IgD-negative memory B cell (primary cell): ENCODE data around the gene SIGLEC7. TPM values are rescaled to one million over a fixed set of nuclear protein-coding genes. Genes with fewer than 3 reads are reported as not detected.

ENCODE experiments used
- H3K27ac Mint-ChIP-seq, 3 donors: one replicate each; pipeline ENCODE4 v1.8.0; 2020 to 2022; ENCODE audit warnings: mild to moderate bottlenecking in 3 of 3, mixed read lengths in 3 of 3, moderate library complexity in 1 of 3
- H3K27me3 Mint-ChIP-seq: one replicate; pipeline ENCODE4 v1.8.0; 2021; ENCODE audit warnings: mixed read lengths
- H3K36me3 Mint-ChIP-seq: one replicate; pipeline ENCODE4 v1.8.0; 2020; ENCODE audit warnings: mild to moderate bottlenecking, mixed read lengths
- H3K4me1 Mint-ChIP-seq, 3 donors: one replicate each; pipeline ENCODE4 v1.8.0; 2020 to 2022; ENCODE audit warnings: mixed read lengths in 3 of 3, mild to moderate bottlenecking in 1 of 3
- H3K4me3 Mint-ChIP-seq, 4 donors: one replicate each; pipeline ENCODE4 v1.8.0; 2020 to 2022; ENCODE audit warnings: mild to moderate bottlenecking in 4 of 4, mixed read lengths in 4 of 4, moderate library complexity in 3 of 4
- H3K9me3 Mint-ChIP-seq, 3 donors: one replicate each; pipeline ENCODE4 v1.8.0; 2020 to 2021; ENCODE audit warnings: mixed read lengths in 3 of 3, mild to moderate bottlenecking in 1 of 3
- polyA plus RNA-seq: library from polyadenylated mRNA; unstranded; fragments of 300-500 nt; fragmentation: Illumina TruSeq; gene quantifications from one replicate; pipeline ENCODE4 v1.2.3, GENCODE V29; 2021

The SIGLEC7 gene
- not detected for polyA plus RNA-seq

DNA sequence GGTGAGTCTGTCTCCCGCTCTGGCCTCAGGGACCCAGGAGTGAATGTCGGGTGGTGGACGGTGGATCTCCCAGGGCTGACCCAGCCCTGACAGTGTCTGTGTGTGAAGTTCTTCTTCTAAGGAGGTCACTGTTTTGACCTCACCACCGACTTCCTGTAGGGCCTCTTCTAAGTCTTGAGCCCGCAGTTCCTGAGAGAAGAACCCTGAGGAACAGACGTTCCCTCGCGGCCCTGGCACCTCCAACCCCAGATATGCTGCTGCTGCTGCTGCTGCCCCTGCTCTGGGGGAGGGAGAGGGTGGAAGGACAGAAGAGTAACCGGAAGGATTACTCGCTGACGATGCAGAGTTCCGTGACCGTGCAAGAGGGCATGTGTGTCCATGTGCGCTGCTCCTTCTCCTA, at the start of gene SIGLEC7:
Gene SIGLEC7 (plus strand): TSS at position 183 of the 400 bp plus-strand sequence. CDS start 69 bp downstream, at position 252.
- Mint-ChIP-seq H3K4me3 (peak within 1 kb of the TSS in 1 of 4 donors; percentile 79), H3K36me3 (peaks cover 2% of the 10 kb centered on the region), H3K4me1 (peaks cover 10 to 17% (median 11%) of the 10 kb centered on the region in 3 donors), H3K9me3 (peaks cover 0 to 2% (median 0%) of the 10 kb centered on the region in 3 donors), H3K27me3 (peaks cover 29% of the 10 kb centered on the region), H3K27ac (no peak within 1 kb of the TSS)

GRCh38 chr19:51093101-51093500, 49.0 kb upstream of the SIGLEC7 start:
- Mint-ChIP-seq H3K27me3 (no peaks in the 10 kb centered on the region), H3K4me1 (peaks cover 3 to 11% (median 3%) of the 10 kb centered on the region in 3 donors), H3K27ac (no peak overlapping the region), H3K4me3 (no peak overlapping the region), H3K9me3 (no peaks in the 10 kb centered on the region), H3K36me3 (peaks cover 4% of the 10 kb centered on the region)

DNA sequence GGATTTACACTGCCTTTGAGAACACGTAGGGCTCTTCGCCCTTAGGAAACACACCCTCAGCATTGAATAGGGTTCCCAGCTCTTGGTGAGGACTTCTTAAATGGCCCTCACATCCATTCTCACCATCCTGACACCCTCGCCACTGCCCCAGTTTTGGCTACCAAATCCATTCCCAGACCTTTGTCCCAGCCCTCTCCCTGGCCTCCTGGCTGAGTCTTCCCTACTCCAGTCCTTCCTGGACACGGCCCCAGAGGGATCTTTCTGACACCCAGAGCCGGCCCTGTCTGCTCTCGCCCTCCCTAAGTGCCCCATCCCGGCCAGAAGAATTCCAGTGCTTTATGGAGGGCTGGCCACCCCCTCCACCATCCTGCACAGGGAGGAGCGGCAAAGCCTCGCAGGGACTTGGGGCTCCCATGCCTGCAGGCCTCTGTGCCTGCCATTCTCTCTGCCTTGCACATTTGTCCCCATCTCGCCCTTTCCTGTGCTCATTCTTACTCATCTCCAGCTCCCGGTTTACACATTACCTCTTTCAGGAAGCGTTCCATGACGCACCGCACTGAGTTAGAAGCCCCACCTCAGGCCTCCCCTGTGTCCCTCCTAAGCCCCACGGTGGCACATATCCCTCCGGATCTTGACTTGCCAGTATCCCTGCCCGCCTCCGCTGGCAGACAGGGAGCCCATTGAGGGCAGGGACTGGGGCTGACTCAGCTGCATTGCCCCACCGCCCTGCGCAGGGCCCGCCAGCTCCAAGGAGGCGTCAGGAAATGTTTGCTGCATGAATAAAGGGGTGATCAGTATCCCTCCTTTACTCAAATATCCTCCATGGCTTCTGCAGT, 48.4 kb upstream of the SIGLEC7 start:
- H3K36me3 Mint-ChIP-seq: peaks cover 2% of the 10 kb centered on the region
- peaks cover 3 to 11% (median 3%) of the 10 kb centered on the region in 3 donors for H3K4me1 Mint-ChIP-seq
- no peaks in the 10 kb centered on the region for H3K9me3 Mint-ChIP-seq
- H3K27ac Mint-ChIP-seq: peak overlapping the region in 2 of 3 donors; percentile 65 to 77
- peak overlapping the region in 1 of 4 donors; percentile 21 for H3K4me3 Mint-ChIP-seq
- no peaks in the 10 kb centered on the region for H3K27me3 Mint-ChIP-seq

- H3K36me3 Mint-ChIP-seq: peaks cover 6% of the 10 kb centered on the region
- H3K27ac Mint-ChIP-seq: peak overlapping the region in 2 of 3 donors; percentile 63 to 77
- H3K4me3 Mint-ChIP-seq: no peak overlapping the region
- H3K4me1 Mint-ChIP-seq: peaks cover 3 to 11% (median 3%) of the 10 kb centered on the region in 3 donors
- no peaks in the 10 kb centered on the region for H3K27me3 Mint-ChIP-seq
- H3K9me3 Mint-ChIP-seq: no peaks in the 10 kb centered on the region
Measured at GRCh38 chr19:51094696-51095279, 47.3 kb upstream of the SIGLEC7 start.

DNA sequence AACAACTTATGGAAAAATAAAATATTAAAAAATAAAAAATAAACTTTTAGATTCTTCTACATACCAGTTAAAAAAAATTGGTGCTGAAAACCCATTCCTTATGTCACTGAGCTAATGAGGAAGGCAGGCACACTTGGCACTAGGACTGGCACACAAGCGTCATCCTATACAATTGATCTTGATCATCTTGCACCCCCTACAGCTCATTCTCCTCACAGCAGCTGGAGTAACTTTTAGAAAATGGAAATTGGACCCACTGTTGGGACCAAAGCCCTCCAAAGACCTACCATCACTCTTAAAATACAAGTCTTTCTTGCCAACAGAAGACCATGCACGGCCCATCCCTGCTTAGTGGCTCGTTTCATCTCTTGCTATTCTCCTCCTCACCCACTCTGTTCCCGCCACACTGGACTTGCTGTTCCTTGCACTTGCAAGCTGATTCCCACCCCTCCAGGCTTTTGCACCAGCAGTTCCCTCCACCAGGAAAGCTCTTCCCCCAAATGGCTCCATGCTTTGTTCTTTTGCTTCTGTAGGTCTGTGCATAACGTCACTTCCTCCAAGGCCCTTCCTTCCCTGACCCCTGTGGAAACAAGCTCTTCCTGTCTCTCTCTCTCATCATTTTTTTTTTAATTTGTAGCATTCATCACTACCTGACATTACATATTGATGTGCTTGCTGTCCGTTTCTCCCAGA, 45.5 kb upstream of the SIGLEC7 start:
- Mint-ChIP-seq H3K36me3 (peaks cover 6% of the 10 kb centered on the region), H3K27me3 (no peaks in the 10 kb centered on the region), H3K4me1 (peaks cover 3 to 11% (median 3%) of the 10 kb centered on the region in 3 donors), H3K4me3 (no peak overlapping the region), H3K9me3 (no peaks in the 10 kb centered on the region), H3K27ac (no peak overlapping the region)

GRCh38 chr19:51097166-51097738, 44.8 kb upstream of the SIGLEC7 start:
- Mint-ChIP-seq H3K27me3 (no peaks in the 10 kb centered on the region), H3K27ac (no peak overlapping the region), H3K4me3 (no peak overlapping the region), H3K36me3 (peaks cover 6% of the 10 kb centered on the region), H3K4me1 (peaks cover 3 to 10% (median 3%) of the 10 kb centered on the region in 3 donors), H3K9me3 (no peaks in the 10 kb centered on the region)

GRCh38 chr19:51097796-51098195, 44.3 kb upstream of the SIGLEC7 start:
- H3K27ac Mint-ChIP-seq: peak overlapping the region in 1 of 3 donors; percentile 19
- no peak overlapping the region for H3K4me3 Mint-ChIP-seq
- peaks cover 3 to 5% (median 4%) of the 10 kb centered on the region in 3 donors for H3K4me1 Mint-ChIP-seq
- H3K9me3 Mint-ChIP-seq: no peaks in the 10 kb centered on the region
- H3K36me3 Mint-ChIP-seq: peaks cover 6% of the 10 kb centered on the region
- H3K27me3 Mint-ChIP-seq: no peaks in the 10 kb centered on the region

GRCh38 chr19:51098365-51099046, 43.6 kb upstream of the SIGLEC7 start:
- Mint-ChIP-seq H3K9me3 (no peaks in the 10 kb centered on the region), H3K36me3 (peaks cover 6% of the 10 kb centered on the region), H3K4me1 (peaks cover 3 to 4% (median 4%) of the 10 kb centered on the region in 3 donors), H3K27me3 (no peaks in the 10 kb centered on the region), H3K4me3 (no peak overlapping the region), H3K27ac (peak overlapping the region in 1 of 3 donors; percentile 19)

DNA sequence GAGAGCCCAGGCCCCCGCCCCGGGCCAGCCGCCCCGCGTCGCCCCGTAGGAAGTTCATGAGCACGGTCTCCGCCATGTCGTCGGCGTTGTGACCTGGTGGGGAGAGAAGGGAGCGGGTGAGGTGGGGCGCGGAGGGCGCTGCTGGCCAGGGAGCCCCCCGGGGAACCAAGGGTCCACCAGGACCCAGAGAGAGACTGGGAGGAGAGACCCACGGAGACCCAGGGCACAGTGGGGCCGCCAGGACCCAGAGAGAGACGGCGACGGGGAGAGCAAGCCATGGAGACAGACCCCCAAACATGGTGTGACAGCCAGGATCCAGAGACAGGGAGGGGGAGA, 43.1 kb upstream of the SIGLEC7 start:
- H3K4me3 Mint-ChIP-seq: no peak overlapping the region
- peaks cover 3 to 4% (median 4%) of the 10 kb centered on the region in 3 donors for H3K4me1 Mint-ChIP-seq
- no peaks in the 10 kb centered on the region for H3K27me3 Mint-ChIP-seq
- no peaks in the 10 kb centered on the region for H3K9me3 Mint-ChIP-seq
- no peak overlapping the region for H3K27ac Mint-ChIP-seq
- peaks cover 6% of the 10 kb centered on the region for H3K36me3 Mint-ChIP-seq

DNA sequence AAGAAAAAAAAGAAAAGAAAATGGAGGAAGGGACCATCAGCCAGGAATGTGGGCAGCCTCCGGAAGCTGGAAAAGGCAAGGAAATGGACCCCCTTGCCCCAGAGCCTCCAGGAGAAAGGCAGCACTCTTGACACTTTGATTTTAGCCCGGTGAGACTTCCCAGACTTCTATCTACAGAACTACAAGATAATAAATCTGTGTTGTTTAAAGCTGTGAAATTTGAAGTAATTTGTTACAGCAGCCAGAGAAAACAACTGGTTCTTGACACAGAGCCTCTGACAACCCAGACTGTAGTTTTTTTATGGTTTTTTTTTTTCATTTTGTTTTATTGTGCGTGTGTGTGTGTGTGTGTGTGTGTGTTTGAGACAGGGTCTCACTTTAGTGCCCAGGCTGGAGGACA, 41.5 kb upstream of the SIGLEC7 start:
- Mint-ChIP-seq H3K27ac (peak overlapping the region in 1 of 3 donors; percentile 43), H3K4me1 (peaks cover 4 to 6% (median 6%) of the 10 kb centered on the region in 3 donors), H3K4me3 (no peak overlapping the region), H3K27me3 (no peaks in the 10 kb centered on the region), H3K36me3 (peaks cover 6% of the 10 kb centered on the region), H3K9me3 (no peaks in the 10 kb centered on the region)

- H3K9me3 Mint-ChIP-seq: no peaks in the 10 kb centered on the region
- peaks cover 4 to 11% (median 6%) of the 10 kb centered on the region in 3 donors for H3K4me1 Mint-ChIP-seq
- no peak overlapping the region for H3K4me3 Mint-ChIP-seq
- no peaks in the 10 kb centered on the region for H3K27me3 Mint-ChIP-seq
- H3K36me3 Mint-ChIP-seq: peaks cover 6% of the 10 kb centered on the region
- H3K27ac Mint-ChIP-seq: peak overlapping the region in 1 of 3 donors; percentile 43
Measured at GRCh38 chr19:51101171-51101865, 40.8 kb upstream of the SIGLEC7 start.

DNA sequence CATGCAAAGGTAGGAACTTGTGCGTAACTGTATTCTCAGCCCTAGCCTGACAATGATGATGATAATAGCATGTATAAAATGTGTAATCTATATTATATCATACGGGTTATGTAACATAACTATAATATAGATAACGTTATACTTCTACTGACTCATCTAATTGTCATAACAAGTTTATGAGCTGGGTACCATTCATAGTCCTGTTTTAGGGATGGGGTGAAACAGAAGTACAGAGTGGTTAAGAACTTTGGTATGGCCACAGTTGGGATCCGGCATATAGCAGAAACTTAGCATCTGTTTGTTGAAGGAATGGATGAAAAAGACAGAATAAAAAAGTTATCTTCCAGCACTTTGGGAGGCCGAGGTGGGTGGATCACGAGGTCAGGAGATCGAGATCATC, 39.1 kb upstream of the SIGLEC7 start:
- no peak overlapping the region for H3K4me3 Mint-ChIP-seq
- H3K27me3 Mint-ChIP-seq: no peaks in the 10 kb centered on the region
- H3K27ac Mint-ChIP-seq: no peak overlapping the region
- H3K9me3 Mint-ChIP-seq: no peaks in the 10 kb centered on the region
- peaks cover under 1 to 16% (median 12%) of the 10 kb centered on the region in 3 donors for H3K4me1 Mint-ChIP-seq
- H3K36me3 Mint-ChIP-seq: peaks cover 5% of the 10 kb centered on the region

GRCh38 chr19:51103926-51104341, 38.2 kb upstream of the SIGLEC7 start:
- Mint-ChIP-seq H3K4me1 (peaks cover 9 to 20% (median 20%) of the 10 kb centered on the region in 3 donors), H3K27me3 (no peaks in the 10 kb centered on the region), H3K27ac (no peak overlapping the region), H3K36me3 (peaks cover 5% of the 10 kb centered on the region), H3K4me3 (no peak overlapping the region), H3K9me3 (no peaks in the 10 kb centered on the region)
